Coronary artery (tissue), 2 donors: ENCODE data around the gene HSP90AB1.

Experiments used
- DNase-seq: peaks from one replicate; pipeline ENCODE4 v3.0.0-alpha.2; 2017; ENCODE audit warnings: low spot score
- H3K27ac ChIP-seq, 2 donors: fragments of 200-600 bp; sonication (generic); one replicate each; pipeline ENCODE4 v1.5.1; 2016 to 2019
- H3K4me3 ChIP-seq: fragments of 200-600 bp; sonication (generic); 2 replicates; pipeline ENCODE4 v1.5.1; 2016; ENCODE audit warnings: mild to moderate bottlenecking, moderate library complexity
- CTCF ChIP-seq: fragments of 200-600 bp; sonication (generic); IDR thresholded peaks from one replicate; pipeline ENCODE4 v1.5.1; 2019; ENCODE audit warnings: antibody characterized with exemption

Gene HSP90AB1

GRCh38 chr6:44269921-44270525, 23.1 kb downstream of the HSP90AB1 start, which contains the start of gene TMEM151B:
TSS of gene TMEM151B (plus strand) at chr6:44270450. CDS start at chr6:44270743, 293 bp downstream.
- H3K4me3 ChIP-seq = peak within 1 kb of the TSS; percentile 65

GRCh38 chr6:44270526-44271405, 23.9 kb downstream of the HSP90AB1 start:
- no peak for TF ChIP-seq CTCF
- no peak for DNase-seq
- H3K4me3 ChIP-seq = peak overlapping the region; percentile 65
- no peak overlapping the region for H3K27ac ChIP-seq

More at GRCh38 chr6:44269921-44270525, 23.1 kb downstream of the HSP90AB1 start, which contains the start of gene TMEM151B:
- DNase-seq = no peak
- no peak within 1 kb of the TSS for H3K27ac ChIP-seq
- TF ChIP-seq CTCF = no peak

- no peak overlapping the region for H3K27ac ChIP-seq
- no peak for TF ChIP-seq CTCF
- H3K4me3 ChIP-seq = no peak overlapping the region
- no peak for DNase-seq
These were observed 24.5 kb downstream of the HSP90AB1 start for GRCh38 chr6:44271406-44271723.

GRCh38 chr6:44271914-44272313, 25.0 kb downstream of the HSP90AB1 start:
- no peak overlapping the region for H3K27ac ChIP-seq
- TF ChIP-seq CTCF = no peak
- no peak overlapping the region for H3K4me3 ChIP-seq
- no peak for DNase-seq

GRCh38 chr6:44272529-44272928, 25.6 kb downstream of the HSP90AB1 start:
- DNase-seq = no peak
- Histone ChIP-seq H3K27ac (no peak overlapping the region), H3K4me3 (no peak overlapping the region)

GRCh38 chr6:44272999-44273566, 26.2 kb downstream of the HSP90AB1 start:
- no peak overlapping the region for H3K27ac ChIP-seq
- no peak overlapping the region for H3K4me3 ChIP-seq
- TF ChIP-seq CTCF = no peak
- no peak for DNase-seq

More at GRCh38 chr6:44272529-44272928, 25.6 kb downstream of the HSP90AB1 start:
- no peak for TF ChIP-seq CTCF
